Measurements from ENCODE around the gene SAPCD1.
"Not testable (repeated sequence)": the region's sequence is repeated elsewhere in the genome, so short reads cannot be mapped to it uniquely, and the experiment has no call there.

Gene SAPCD1

DNA sequence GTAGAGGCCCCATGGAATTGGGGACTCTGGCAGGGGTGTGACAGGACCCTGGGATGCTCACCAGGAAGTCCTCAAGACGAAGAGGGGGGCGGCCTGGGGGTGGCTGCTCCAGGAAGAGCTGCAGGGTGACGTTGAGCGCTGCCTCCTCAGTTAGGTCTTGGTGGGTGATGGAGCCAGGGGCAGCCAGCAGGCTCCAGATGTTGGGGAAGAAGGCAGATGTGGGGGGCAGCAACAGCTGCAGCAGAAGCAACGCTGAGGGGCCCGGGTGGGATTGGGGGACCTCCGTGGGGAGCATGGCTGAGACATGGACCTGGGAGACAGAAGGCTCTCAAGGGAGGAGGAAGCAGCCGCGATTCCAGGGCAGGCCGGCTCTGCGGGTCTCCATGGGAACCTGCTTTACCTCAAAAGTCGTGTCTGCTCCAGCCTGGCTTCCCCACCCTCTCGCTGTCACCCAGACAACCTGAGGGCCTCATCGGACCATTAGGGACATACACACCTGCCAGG lies 14.1 kb downstream of the SAPCD1 start:
- peak in 9 of 51 donors; percentile 4 to 56 (median 29) for DNase-seq

DNA sequence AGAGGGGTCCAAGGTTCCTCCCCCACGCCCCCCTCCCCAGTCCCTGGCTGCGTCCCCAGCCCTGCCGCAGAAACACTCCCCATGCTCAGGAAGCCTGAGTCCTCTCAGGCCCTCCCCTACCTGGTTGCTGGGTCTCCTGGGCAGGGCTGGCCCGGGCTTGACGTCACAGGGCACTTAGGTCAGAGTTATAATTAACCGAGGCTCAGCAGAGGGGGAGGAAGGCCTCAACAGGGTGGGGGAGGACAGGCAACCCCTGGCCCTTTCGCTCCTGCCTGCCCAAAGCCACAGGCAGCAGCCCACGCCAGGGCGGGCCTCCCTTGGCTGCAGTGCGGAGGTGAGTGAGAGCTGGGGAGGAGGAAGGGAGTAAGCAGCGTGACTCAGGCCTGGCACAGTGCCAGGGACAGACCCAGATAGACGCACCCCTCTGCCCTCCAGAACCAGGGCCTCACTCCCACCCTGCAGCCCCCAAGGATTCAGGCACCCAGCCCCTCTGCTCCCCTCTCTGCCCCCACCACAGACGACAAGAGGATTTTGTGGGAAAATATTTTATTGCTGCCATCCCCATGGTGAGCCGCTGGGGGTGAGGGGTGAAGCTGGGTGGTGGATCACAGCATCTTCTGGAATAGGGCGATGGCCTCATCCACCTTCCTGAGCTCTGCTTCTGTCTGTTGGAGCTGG lies 14.7 kb downstream of the SAPCD1 start, which contains the start of gene VWA7:
Gene VWA7 (minus strand): TSS at position 340 of the 678 bp plus-strand sequence. CDS start 549 bp downstream, outside the sequence.
- DNase-seq = peak in 19 of 51 donors; percentile 3 to 61 (median 32)

DNA sequence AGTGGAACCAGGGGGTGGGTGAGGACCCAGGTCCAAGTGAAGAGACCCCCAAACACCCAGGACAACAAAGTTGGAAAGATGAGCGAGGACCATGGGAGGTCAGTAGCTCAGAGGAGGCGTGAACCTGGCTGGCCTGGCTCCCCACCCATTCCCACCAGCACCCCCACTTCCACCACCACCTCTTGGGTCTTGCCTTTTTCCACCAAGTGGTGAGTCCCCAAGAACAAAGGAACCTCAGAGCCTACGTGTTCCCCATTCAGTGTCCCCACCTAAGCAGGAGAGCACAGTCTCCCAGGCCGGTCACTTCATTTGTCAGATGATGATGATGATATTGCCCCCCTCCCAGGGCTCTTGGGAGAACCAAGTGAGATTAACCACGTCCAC lies 15.2 kb downstream of the SAPCD1 start:
- DNase-seq = no peak

DNA sequence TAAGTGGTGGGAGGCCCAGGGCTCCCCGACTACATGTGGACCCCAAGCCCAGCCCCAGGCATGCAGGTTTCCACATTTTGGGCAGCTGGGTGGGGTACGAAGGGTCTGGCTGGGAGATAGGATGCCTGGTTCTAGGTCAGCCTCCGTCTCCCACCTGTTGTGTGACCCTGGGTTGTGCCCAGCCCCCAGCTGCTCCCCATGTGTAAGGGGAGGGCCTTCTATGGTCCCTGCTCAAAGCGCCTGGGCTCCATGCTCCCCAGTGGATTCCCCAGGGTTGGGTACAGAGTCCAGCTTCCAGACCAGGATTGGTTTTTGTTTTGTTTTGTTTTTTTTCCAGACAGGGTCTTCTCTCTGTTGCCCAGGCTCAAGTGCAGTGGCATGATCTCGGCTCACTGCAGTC lies 15.7 kb downstream of the SAPCD1 start:
- no peak for DNase-seq

DNA sequence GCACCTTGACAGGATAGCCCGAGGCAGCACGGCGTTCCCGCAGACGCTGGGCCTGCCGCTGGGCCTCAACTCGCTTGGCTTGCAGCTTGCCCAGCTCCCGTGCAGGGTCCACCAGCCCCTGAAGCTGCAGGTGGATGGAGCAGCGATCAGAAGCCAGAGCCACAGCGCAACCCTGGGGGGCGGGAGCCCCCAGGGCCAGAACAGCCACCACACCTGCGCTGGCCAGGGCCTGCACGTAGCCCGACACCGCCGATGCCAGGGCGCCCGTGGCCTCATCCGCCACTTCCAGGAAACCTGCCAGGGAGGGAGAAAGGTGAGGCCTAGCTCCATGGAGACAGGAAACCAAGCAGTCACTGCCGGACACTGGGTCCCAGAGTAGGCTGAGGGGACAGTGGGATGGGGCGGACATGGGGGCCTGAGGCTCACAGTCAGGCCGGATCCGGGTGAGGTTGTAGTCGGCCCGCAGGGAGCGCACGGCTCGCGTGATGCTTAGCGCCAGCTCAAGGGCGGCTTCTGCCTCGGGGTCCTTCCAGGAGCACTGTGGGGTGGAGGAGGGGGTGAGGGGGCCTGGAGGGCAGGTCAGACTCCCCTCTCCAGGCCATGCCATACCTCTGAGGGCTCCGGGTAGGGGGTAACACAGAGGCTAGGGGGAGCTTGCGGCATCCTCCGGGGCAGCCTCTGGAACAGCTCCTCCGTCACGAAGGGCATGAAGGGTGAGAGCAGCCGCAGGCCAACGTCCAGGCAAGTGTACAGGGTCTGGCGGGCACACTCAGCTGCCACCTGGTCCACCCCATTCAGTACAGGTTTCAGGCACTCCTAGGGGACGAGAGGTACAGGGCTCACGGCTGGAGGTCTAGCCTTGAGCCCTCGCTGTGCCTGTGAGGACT lies 16.8 kb downstream of the SAPCD1 start:
- DNase-seq = no peak

GRCh38 chr6:31779908-31780307 lies 17.5 kb downstream of the SAPCD1 start:
- no peak for DNase-seq

GRCh38 chr6:31780507-31781243 lies 18.2 kb downstream of the SAPCD1 start:
- DNase-seq = no peak

DNA sequence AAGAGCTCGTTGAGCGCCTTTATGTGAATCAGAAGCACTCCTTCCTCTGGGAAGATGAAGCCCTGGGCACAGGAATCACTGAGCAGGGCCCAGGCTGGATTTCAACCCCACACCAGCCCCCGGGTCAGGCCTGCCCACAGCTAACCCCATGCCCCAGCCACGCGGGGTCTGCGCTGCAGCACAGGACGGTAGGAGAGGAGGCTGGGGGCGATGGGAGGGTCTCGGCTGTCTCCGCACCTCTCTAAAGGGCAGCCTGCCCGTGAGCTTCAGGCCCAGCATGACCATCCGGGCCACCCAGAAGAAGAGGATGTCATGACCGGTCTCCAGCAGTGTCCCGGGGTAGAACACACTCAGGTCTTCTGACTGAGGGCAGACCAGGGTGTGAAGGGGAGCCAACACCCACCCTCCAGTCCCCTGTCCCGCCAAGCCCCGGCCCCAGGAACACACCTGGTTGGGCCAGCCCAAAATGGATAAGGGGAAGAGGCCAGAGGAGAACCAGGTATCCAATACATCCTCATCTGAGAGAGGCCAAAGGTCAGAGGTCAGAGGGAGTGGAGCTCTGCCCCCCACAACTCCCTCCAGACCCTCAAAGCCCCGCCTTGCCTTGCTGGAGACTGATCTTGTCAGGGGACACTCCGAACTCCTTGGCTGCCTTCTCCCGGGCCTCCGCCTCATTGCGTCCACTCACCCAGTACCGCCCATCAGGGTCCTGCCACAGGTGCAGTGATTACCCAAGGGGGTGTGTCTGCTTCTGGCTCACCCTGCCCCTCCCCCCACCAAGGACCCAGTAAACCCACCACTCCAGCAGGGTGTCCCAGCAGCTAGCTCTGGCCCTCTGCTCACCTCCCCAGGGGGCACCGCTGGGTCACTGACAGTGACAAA lies 19.0 kb downstream of the SAPCD1 start:
- DNase-seq = no peak

DNA sequence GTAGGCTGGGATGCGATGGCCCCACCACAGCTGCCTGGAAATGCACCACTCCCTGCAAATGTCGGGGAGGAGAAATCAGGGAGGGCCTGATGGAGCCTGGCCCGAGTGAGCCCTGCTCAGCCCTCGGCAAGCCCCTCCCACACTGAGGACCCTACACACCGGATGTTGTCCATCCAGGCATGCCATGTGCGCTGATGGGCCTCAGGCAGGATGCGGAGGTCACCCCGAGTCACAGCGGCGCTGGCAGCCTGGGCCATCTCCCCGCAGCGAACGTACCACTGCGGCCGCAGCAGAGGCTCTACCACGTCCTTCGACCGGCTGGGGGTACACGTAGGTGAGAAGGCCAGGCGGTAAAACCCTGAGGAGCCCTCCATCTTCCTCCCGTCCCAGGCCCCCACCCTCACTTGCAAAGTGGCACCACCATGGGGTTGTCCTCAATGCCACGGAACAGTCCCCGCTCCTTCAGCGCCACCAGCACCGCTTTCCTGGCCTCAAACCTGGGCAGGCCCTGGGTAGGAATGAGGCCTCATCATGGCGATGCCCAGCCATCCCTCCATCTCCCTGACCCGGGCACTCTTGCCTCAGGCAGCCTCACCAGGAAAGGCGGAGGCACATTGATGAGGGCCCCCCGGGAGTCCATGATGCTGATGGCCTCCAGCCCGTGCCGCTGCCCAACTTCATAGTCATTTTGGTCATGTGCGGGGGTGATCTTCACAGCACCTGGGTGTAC lies 19.8 kb downstream of the SAPCD1 start:
- no peak for DNase-seq

GRCh38 chr6:31784098-31784925 lies 21.9 kb downstream of the SAPCD1 start:
- DNase-seq = peak in 1 of 51 donors; percentile 14

GRCh38 chr6:31785475-31785874 lies 23.0 kb downstream of the SAPCD1 start:
- no peak for DNase-seq

- DNase-seq = peak in 17 of 51 donors; percentile 5 to 42 (median 19)
These were observed 29.1 kb downstream of the SAPCD1 start for GRCh38 chr6:31791324-31792089.

DNA sequence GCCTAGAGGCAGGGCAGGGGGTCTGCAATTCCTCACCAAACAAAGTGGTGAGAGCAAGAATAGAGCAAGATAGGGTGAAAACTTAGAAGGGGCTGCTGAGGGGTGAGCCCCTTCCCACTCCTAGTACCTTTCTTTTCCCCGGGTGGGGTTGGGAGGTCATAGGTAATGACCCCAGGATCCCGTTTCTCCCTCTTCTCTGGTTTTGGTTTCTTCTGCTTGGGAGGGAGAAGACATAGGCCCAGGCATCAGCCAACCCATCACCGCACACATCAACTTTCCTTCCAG lies 29.6 kb downstream of the SAPCD1 start:
- DNase-seq = no peak

DNA sequence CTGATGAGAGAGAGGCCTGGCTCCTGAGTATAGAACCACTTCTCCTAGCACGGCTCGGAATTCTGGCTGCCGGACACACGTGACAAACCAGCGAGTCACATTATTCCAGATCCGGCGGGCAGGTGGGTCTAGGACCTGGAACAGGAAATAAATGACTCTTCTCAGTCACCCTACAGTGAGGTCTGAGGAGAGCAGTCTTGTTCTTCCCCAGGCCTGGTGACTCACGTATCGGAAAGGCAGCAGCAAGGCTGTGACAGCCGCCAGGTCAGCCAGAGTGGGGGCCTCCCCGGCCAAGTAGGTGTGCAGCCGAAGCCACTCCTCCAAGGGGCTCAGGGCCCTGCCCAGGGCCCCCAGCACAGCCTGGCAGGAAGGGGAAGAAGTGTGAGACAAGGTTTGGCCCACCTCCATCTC lies 30.3 kb downstream of the SAPCD1 start:
- DNase-seq = no peak

GRCh38 chr6:31793927-31794245 lies 31.4 kb downstream of the SAPCD1 start:
- not testable (repeated sequence) for DNase-seq

DNA sequence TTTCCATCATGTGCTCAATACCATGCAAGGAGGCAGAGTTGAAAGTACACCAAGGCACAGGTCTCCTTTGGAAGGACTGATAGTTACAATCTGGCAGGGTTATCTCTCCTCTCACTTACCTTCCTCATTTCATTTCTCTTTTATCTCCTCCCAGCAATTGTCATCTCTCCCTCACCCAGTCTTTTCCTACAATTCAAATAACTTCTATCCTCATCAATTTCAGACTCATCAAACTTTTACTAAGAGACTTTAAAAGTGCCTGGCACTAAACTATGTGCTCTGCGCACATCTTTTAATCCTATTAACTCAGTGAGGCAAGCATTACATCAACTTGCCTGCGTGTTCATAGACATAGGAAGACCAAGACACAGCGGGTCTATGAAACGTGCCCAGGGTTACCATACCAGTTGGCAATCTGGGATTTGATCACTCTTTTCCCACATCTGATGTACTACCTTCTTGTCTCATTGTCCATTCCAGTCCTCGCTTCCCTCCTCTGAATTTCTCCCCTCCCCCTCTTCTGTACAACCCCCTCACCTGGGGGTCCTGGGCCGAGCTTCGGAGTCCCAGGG lies 31.9 kb downstream of the SAPCD1 start:
- DNase-seq = peak in 1 of 51 donors; percentile 18

DNA sequence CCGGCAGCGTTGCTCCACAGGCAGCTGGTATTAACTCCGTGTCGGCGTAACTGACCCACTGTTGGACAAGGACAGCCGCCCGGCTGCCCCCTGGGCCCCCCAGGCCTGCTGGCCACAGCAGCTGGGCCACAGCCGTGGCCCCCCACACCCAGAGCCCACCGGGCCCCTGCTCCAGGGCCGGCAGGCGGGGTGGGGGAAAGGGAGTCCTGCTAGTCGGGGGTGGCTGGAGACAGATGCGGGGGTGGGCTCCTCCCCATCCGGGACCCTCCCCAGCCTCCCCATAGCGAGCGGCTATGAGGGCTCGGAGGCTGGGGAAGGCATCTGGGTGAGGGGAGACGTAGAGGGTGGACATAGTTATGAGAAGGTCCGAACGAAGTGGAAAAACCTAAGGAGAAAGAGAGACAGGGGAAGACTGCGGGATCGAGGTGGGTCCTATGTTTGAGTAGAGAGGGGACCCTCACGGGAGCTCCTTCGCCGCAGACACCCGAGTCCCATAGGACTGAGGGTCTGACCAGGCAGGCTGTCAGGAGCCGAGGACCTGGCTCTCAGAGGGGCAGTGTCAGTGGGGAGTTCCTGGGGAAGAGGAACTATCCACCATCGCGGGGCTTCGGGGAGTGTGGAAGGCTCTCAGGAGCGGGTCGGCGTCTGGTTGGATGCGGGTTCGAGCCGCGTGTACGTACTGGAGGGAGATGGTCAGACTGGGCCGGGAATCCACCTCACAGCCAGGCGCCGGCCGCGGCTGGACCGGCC lies 32.6 kb downstream of the SAPCD1 start:
- DNase-seq = peak in 6 of 51 donors; percentile 32 to 82 (median 58)

Measured in hypothalamus (tissue), 51 donors.